Neural cell (in vitro differentiated cells): ENCODE measurements around the gene NAA35.

Experiments
- CTCF ChIP-seq: fragments of 450-650 bp; IDR thresholded peaks from 2 replicates; pipeline ENCODE4 v1.5.1; 2014; ENCODE audit warnings: antibody characterized with exemption, mild to moderate bottlenecking, moderate library complexity; ENCODE audit not compliant: poor library complexity, severe bottlenecking
- RAD21 ChIP-seq: fragments of 450-650 bp; conservative IDR thresholded peaks from 2 replicates; pipeline ENCODE4 v1.6.1; 2014; ENCODE audit warnings: antibody characterized with exemption, mild to moderate bottlenecking, moderate library complexity
- REST ChIP-seq: IDR thresholded peaks from 2 replicates; pipeline ENCODE4 v1.6.1; 2012; ENCODE audit warnings: borderline replicate concordance
- SMC3 ChIP-seq: fragments of 450-650 bp; conservative IDR thresholded peaks from 2 replicates; pipeline ENCODE4 v1.6.1; 2014; ENCODE audit warnings: antibody characterized with exemption, mild to moderate bottlenecking, moderate library complexity; ENCODE audit not compliant: poor library complexity
- TAF1 ChIP-seq: IDR thresholded peaks from 2 replicates; pipeline ENCODE4 v1.6.1; 2012; ENCODE audit warnings: low read depth

- TF ChIP-seq REST = no peak
- TF ChIP-seq CTCF = no peak
- no peak for TF ChIP-seq SMC3
- no peak for TF ChIP-seq TAF1
- TF ChIP-seq RAD21 = no peak
Observed at GRCh38 chr9:86052556-86053468, 111.9 kb downstream of the NAA35 start.
